ENCODE results near the gene SMR3B. TPM values are rescaled to one million over a fixed set of nuclear protein-coding genes. Genes with fewer than 3 reads are reported as not detected.

The SMR3B gene
- total RNA-seq, 1 donor from 2014 or later, result not detected

Other genes with a start within 250 kb of the SMR3B start
- gene PRR27, start 228.9 kb upstream of the SMR3B start, total RNA-seq, result not detected
- gene ODAM, start 187.4 kb upstream of the SMR3B start, total RNA-seq, result not detected
- not detected for gene FDCSP, start 157.0 kb upstream of the SMR3B start, total RNA-seq
- gene CSN3, start 140.5 kb upstream of the SMR3B start, total RNA-seq, result not detected
- not detected for gene CABS1, start 48.1 kb upstream of the SMR3B start, total RNA-seq
- gene SMR3A, start 22.4 kb upstream of the SMR3B start, total RNA-seq, result not detected
- gene OPRPN, start 14.8 kb downstream of the SMR3B start, total RNA-seq, result not detected
- gene MUC7, start 89.1 kb downstream of the SMR3B start, total RNA-seq, result not detected
- gene AMTN, start 135.4 kb downstream of the SMR3B start, total RNA-seq, result not detected
- not detected for gene AMBN, start 209.1 kb downstream of the SMR3B start, total RNA-seq
- gene ENAM, start 245.6 kb downstream of the SMR3B start, total RNA-seq, result 11.1 TPM